Middle frontal gyrus (tissue), 1 donor: ENCODE results near the gene PPP2R2B.

Source experiments
- DNase-seq: peaks from one replicate; pipeline ENCODE4 v3.0.0-alpha.2; 2015; ENCODE audit warnings: low spot score; ENCODE audit errors: extremely low spot score

PPP2R2B gene

DNA sequence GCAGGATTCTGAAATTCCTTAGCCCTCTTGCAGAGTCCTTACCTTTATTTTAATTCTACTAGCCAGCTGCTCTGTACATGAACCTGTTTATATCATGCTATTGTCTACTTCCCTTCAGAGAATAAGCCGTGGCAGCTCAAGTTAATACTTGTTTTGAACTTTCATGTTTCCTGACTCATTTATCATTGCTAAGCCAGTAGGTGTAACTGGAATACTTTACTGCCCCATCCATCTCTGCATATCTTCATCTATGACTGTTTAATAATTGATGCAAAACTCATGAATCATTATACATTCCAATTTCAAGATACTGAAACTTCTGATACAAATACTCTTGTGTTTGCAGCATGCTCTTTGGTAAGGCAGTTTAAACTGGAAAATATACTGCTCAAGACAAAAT is 174.7 kb downstream of the PPP2R2B start:
- DNase-seq: no peak

DNA sequence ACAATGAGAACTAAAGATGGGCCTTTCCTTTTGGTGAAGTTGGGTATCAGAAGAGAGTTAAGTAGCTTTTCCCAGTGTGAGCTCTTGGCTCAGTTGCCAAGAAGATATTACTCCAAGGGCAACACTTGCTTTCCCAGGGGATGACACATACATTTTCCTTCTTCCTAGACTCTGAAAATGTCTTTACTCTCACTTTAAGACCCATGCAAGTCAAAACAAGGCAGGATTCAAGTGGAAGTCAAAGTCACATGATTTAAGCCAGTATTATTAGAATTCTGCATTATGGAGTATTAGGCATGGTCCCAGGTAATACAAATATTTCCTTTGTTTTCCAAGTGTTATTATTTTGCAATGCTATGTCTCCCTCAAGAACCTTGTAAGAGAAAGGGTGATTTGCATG is 175.1 kb downstream of the PPP2R2B start:
- DNase-seq: no peak

DNA sequence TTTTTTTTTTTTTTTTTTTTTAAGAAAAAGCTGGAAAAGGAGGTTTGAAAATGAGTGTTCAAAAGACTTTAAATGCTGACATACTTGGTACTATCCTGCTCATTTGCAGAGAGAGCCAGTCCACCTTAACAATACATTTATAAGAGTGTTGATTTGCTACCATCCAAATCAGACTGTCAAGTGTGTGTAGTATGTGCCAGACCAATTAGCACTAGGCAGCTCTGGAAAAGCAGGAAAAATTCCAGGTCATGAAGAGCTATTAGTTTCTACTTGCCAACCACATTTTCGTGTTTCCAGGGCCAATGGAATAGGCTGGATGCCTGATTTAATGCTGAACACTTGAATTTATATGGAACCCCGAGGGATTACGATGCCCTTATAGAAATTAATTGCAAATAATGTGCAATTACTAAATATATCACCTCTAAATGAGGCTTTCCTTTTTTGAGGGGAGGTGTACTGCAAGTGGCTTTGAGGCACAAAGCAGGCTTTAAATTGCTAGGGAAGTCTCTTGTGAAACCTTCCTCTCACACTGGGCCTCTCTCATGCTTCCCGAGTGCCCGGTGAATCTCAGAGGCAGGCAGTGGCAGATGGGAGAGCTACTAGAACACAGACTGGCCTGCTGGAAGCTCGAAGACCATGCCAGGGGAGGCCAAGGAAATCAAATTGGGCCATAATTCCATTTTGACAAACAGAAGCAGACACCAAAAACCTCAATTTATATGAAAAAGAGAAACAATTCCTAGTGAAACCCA is 178.7 kb downstream of the PPP2R2B start:
- peak; percentile 11 for DNase-seq

DNA sequence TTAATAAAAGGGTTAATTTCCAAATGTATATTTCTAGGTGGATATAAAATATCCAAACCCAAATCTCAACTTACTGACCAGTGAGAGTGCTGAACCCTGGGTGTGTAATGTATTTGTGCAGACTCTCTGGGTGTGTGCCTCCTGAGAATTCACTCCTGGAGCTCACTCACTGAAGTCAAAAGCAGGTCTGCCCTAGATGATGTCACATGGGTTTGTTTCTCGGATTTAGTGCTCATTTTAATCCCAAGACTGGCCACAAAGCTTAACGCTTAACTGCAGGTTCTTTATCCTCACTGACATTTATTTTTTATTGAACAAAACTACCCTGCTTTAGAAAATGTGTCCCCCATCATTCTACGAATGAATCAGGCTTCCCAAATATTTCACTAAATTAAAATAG is 179.4 kb downstream of the PPP2R2B start:
- no peak for DNase-seq

DNA sequence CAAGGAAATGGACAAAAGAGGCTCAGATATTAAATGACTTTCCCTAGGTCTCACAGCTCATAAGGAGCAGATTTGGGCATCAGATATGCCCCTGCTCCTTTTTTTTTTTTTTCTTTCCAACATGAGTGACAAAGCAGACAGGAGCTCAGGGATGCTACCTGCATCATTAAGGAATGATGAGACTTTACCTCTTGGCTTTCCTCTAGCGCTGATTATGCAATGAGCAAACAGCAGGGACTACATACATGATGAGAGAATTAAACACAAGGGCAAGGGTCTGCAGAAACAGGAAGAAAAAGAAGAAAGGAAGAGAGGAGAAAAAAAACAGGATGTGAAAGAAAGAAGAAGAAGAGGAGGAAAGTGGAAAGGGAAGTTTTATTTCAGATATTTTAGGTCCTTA is 179.9 kb downstream of the PPP2R2B start:
- no peak for DNase-seq

DNA sequence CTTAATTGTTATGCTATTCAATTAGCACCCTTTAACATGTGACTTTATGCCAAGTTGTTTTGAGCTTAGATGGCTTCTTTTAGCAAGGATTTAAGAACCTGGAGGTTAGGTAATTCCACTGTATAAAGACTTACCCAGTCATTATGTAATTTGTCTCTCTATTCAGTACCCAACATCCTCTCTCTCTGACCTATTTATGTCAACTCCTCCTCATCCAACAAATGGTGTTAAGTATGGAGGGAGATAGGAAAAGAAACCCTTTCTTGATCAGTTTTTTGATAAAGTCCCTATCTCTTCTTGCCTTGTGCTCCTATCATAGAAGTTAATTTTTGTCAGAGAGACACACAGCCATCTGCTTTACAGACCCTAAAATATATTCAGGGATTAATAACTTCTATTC is 181.3 kb downstream of the PPP2R2B start:
- no peak for DNase-seq

DNA sequence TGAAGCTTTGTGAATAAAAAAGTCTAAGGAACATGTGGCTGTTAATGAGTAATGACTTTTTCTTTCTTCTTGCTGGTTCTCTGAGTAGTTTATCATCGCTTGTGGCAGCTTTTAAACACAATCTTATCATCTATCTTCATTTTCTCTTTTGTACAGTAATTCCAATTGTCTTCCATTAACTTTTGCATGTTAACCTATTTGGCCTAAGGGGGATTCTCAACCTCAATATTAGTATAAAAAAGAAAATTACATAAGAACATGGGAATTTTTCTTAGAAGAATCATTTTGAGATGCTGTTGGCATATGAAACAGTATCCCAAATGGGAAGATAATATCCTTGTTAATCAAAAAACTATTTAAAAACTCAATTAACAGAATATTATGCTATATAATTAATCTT is 182.9 kb downstream of the PPP2R2B start:
- no peak for DNase-seq

DNA sequence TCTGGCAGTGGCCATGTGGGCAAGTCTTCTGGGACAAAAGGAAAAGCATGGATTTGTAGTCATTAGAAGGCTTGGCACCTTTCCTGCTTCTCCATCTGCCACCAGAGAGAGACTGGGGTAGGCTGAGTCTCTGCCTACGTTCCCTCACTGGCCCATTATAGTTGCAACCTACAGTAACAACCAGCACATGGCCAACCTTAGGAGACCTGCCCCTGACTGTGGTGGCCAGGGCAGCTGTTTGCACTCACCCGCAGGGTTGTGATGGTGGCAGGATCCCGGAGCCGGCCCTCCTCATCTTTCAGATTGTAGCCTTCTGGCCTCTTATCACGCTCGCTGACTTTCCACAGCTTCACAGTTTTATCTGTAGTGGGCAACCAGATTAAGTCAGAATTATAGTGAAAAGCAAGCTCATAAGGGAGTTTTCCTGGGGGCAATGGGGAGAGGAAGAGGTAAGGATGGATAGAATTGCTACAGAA is 187.6 kb downstream of the PPP2R2B start:
- peak; percentile 30 for DNase-seq

DNA sequence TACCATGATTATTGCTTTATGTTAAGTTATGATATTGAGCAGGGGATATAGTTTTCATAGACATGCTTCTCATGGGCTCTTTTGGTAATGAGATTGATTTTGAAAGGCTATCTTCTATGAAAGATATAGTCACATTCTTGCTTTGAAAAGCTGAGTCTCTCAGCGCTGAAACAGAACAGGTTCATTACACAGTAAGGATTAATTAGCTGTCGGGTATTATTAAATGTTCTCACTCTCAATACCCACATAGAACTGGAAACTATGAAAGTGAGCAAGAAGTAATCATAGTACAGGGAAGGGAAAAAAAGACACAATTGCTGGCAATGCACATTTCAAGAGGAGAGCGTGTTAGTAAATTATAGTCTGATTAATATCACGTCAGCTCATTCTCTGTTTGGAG is 190.9 kb downstream of the PPP2R2B start:
- DNase-seq: no peak

DNA sequence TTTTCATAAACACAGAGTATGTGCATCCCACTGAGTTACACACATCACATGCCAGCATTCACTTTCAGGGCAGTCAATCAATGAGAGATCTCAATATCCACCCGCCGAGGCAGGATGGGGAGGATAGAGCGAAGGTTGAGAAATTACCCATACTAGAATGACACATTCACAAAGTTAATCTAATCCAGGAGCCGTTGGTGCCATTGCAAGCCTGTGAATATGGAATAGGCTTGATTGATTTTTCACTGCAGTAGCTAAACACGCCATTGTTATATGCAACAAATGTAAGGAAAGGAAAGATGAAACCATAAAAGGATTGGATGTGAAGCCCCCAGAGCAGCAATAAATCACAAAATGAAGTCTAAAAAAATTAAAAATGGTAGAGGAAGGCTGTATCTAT is 194.7 kb downstream of the PPP2R2B start:
- no peak for DNase-seq

DNA sequence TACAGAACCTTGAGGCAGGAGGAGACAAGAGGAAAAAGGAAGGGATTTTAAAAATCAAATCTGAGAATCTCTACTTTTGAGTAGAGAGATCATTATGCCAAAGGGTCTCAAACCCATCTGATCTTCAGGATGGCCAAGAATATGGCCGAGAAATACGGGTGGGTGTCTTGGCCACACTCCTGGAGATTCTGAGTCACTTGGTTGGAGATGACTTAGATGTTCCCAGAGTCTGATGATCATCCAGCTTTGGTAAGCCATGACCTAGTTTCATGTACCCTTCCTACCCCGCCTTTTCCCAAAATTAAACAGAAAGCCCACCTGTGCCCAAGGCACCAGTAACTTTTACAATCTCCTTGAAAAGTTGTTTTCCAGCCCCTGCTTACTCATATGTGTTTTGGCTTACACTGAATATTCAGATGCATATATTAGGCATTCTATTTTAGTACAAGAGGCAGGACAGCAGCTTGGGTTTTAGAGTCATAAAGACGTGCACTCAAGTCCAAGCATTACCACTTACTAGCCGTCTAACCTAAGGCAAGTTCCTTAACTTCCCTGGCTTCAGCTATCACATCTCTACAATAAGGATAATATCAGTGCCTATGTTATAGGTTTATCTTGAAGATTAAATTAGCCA is 195.5 kb downstream of the PPP2R2B start:
- DNase-seq: no peak

DNA sequence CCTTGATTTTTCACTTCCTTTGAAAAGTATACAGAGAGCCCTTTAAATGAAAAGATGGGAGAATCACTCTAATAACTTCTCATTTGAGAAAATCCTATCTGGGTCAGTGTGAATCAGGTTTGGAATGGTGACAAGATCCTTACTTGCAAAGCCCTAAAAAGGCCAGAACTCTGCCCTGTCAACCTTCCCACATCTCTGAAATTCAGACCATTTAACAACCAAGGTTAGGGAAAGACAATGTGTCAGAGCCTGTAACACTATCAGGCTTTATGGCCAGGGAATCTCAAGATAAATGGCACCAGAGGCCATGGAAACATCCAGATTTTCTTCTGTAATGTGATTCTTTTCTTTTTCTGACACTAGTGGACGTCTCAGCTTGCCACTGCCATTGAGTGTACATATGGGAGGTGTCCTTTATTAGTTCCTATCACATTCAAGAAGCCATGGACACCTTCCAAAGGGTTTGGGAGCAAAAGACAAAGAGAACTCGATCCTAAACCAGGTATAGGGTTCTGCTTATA is 196.9 kb downstream of the PPP2R2B start:
- no peak for DNase-seq

DNA sequence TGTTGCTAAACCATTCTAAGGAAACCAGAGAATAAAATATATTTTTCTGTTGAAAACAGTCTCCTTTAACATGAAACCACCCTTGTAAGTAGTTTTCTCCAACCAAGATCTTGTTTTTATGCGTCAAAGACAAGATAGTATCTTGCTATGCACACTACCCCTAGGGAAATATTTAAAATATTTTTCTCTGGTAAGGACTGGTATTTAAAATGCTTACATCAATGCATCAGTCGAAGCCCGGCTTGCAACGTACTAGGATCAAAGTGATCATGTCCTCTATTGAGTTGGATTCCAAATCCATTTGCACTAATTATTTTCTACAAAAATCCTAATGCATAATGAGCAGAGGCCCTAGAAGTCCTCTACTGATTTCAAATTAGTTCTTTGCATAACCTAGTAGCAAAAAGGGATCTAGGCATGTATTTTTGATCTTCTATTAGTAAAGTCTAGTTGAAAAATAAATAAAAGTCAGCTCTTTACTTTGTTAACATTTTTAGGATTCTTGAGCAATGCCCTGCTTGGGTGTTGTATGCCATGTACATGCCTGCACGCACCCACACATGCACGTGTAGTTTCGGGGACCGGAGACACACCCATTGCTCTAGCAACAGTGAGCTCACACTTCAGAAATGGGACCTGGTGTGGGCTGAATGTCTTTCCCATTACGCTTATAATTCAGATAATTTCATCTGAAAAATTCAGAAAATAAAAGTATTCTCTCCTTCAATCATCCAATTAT is 197.5 kb downstream of the PPP2R2B start:
- DNase-seq: no peak

DNA sequence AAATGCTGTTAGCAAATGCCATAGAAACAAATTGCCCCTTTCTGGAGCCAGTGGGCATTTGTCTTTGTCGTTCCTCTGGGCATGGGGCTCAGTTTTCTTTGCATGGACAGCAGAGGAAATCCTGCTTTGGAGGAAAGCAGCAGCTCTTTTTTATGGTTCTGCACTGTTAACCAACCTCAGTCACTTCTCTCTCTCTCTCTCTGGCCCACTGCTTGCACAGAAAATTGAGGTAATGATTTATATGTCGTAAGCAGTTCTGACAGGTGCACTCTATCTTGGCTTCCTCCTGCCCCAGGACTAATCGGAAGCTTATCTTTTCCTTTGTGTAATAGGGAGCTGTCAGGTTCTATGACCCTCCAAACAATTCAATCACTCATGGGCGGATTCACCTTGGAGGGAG is 202.9 kb downstream of the PPP2R2B start:
- DNase-seq: no peak

DNA sequence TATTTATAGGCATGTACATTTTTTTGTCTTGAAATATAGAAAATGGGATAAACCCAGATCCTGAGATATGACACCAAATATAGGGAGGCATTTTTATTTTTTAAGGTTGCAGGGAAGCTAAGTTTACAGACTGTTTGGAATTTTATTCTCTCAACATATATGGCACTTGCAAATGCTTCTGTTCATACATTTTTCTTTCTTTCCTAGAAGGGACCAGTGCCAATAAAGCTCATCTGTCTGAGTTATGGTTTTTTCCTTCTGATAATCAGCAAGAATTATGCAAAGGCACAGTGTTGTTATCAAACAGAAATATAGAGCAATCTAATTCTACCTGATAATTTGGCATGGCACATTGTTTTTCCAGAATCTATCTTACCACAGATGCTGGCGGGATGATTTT is 205.7 kb downstream of the PPP2R2B start:
- DNase-seq: no peak

DNA sequence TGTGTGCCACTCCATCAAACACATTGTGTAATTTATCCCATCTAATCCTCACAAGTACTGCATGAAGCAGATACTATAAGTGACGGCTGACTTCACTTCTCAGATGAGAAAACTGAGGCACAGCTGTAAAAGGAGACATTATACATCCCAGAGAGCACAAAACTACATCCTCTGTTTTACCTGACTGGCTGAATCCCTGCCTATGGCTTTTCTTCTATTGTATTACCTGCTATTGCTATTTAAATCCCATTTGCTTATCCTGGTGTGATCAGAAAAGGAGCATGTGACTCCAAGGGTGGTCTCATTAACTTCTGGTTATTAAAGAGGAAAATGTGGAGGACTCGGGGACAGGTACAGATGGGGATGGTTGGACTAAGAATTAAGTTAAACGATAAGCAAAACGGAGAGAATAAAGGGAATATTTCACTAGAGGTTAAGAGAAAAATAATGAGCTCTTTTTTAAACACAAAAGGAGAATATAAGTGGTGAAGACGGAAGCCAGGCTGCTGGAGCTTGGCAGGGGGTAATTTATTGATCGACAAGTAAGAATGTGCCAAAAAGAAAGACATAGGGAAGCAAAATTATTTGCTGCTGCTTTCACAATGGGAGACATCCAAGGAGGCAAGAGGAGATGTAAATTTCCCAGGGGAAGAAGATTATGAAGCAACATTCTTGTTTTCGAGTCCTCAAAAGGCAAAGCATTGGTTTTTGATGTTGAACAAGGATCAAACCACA is 206.8 kb downstream of the PPP2R2B start:
- no peak for DNase-seq

DNA sequence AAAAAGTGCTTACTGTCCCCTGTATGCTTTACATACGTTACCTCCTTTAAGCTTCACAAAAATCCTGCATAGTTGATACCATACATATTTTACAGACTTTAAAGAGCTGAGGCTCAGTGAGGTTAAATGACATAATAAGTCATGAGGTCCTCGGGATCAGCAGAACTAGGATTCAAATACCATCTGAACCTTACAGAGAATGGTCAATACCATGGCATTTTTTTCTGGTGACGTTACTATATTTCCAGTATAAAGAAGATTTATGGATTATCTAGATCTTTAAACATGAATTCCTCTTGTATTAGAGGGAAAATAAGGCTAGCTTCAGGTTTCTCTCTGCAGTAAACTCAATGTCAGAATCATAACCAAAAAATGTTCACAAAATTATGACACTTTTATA is 208.9 kb downstream of the PPP2R2B start:
- DNase-seq: no peak

DNA sequence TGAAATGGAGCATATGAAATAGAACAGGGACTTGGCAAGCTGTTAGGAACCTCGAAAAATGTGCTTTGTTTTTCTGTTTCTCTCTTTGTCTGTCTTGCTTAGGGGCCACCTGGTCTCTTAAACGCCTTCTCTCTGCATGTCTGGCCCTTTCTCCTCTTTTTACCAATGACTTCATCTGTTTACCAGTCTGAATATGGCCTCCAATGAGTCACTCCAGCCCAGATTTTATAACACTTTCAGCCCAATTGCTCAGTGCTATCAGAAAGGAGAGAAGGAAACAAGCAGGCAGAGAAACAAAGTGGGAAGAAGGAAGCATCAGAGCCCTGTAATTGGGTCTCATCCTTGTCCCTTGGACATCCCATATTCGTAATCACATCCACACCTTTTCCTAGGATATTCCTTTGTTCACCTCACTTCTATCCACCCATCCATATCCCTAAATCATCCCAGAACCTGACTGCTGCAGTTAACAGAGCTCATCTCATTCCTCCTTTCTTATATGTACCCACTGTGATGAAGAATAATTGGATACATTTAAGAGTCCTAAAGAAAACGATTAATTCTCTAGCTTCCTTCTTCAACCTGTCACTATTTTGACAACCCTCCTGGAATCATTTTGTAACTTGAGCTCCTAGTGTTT is 210.8 kb downstream of the PPP2R2B start:
- DNase-seq: peak; percentile 48

DNA sequence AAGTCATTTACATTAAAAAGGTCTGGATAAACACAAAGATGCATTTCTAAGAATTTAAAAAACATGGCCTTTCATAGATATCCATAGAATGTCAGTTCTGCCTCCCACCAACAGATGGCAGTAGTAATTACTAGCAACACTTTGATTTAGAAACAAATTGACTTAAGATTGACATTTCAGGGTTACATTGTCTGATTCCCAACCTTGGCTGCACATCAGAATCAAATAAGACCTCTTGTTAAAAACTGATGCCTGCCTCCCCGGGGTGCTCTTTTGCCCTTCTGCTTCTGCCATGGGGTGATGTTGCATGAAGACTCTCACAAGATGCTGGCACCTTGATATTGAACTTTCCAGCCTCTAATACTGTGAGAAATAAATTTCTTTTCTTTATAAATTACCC is 216.3 kb downstream of the PPP2R2B start:
- no peak for DNase-seq

DNA sequence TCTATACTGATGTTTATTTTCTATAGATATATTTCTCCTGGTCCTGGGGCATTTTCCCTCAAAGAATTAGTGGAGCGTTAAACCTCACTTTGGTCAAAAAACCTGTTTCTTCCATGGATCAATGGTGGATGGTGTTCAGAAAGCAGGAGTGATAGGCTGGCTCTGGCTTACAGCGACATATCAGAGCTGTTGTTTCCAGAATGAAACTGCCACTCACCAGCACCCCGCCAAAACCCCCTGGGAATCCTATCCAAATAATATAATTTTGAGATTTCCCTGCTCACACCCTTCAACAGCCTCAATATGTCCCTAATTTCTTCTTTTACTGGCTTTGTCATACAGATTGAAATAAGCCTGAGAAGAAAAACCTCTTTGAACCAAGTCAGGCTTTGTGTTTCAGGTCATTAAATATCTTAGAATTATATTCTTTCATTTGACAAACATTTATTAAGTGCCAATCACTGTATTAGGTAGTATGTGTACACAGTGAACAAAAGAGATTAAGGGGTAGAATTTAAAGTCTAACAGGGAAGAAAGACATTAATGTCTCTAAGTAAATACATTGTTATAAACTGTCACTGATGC is 218.1 kb downstream of the PPP2R2B start:
- DNase-seq: no peak

DNA sequence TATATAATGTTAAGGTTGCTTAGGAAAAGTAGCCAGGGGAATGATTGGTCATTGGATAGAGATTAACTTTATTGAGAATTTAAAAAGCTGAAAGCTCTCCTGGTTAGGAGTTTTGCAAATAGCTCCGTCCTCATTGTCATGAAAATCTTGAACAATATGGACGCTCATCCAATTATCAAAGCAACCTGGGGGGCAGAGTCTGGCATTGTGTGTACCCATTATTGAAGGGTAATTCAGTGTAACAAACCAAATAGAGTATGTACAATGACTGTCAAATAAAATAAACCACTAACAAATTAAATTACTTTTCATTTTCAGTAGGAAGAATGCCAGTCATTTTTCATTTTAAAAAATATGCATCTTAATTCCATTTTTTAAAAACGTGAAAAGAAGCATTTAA is 218.6 kb downstream of the PPP2R2B start:
- no peak for DNase-seq
